Measurements from ENCODE around the gene FZD10. TPM values are rescaled to one million over a fixed set of nuclear protein-coding genes. Genes with fewer than 3 reads are reported as not detected.

The FZD10 gene
- total RNA-seq, 2 experiments from 2014 or later: not detected

GRCh38 chr12:130137040-130138018, 24.9 kb upstream of the FZD10 start:
- H3K9me3 Mint-ChIP-seq: peaks cover 6% of the 10 kb centered on the region
- no peaks in the 10 kb centered on the region for H3K4me1 Mint-ChIP-seq
- H3K36me3 Mint-ChIP-seq (ENCODE audit: low read depth): no peaks in the 10 kb centered on the region
- POLR2A ChIA-PET: no interaction called here
- H3K27me3 Mint-ChIP-seq: no peaks in the 10 kb centered on the region
- DNase-seq: no peak
- CTCF ChIA-PET: no interaction called here
- no peak overlapping the region for H3K4me3 Mint-ChIP-seq
- H3K27ac Mint-ChIP-seq: no peak overlapping the region

- no peak for DNase-seq
- H3K4me3 Mint-ChIP-seq: no peak overlapping the region
- H3K9me3 Mint-ChIP-seq: peaks cover 6% of the 10 kb centered on the region
- POLR2A ChIA-PET: no interaction called here
- H3K4me1 Mint-ChIP-seq: no peaks in the 10 kb centered on the region
- CTCF ChIA-PET: no interaction called here
- no peak overlapping the region for H3K27ac Mint-ChIP-seq
- H3K36me3 Mint-ChIP-seq (ENCODE audit: low read depth): no peaks in the 10 kb centered on the region
- no peaks in the 10 kb centered on the region for H3K27me3 Mint-ChIP-seq
These were observed 23.8 kb upstream of the FZD10 start for GRCh38 chr12:130138478-130138877.

- no peak for DNase-seq
- Mint-ChIP-seq H3K4me3 (no peak overlapping the region), H3K4me1 (no peaks in the 10 kb centered on the region), H3K27me3 (no peaks in the 10 kb centered on the region), H3K9me3 (peaks cover 6% of the 10 kb centered on the region), H3K27ac (no peak overlapping the region), H3K36me3 (ENCODE audit: low read depth) (no peaks in the 10 kb centered on the region)
- ChIA-PET POLR2A (interaction anchor here (0.7 kb wide), 1 partner anchor 21 kb away, joined by 3 read pairs; no protein-coding TSS in a partner anchor), CTCF (no interaction called here)
These were observed 22.5 kb upstream of the FZD10 start for GRCh38 chr12:130139567-130140421.

GRCh38 chr12:130141105-130141504, 21.2 kb upstream of the FZD10 start:
- Mint-ChIP-seq H3K36me3 (ENCODE audit: low read depth) (no peaks in the 10 kb centered on the region), H3K4me1 (no peaks in the 10 kb centered on the region), H3K27me3 (no peaks in the 10 kb centered on the region), H3K27ac (no peak overlapping the region), H3K4me3 (no peak overlapping the region), H3K9me3 (no peaks in the 10 kb centered on the region)
- ChIA-PET CTCF (no interaction called here), POLR2A (no interaction called here)
- DNase-seq: no peak

GRCh38 chr12:130141901-130142683, 20.2 kb upstream of the FZD10 start:
- Mint-ChIP-seq H3K36me3 (ENCODE audit: low read depth) (no peaks in the 10 kb centered on the region), H3K9me3 (no peaks in the 10 kb centered on the region), H3K4me1 (no peaks in the 10 kb centered on the region), H3K4me3 (no peak overlapping the region), H3K27me3 (no peaks in the 10 kb centered on the region), H3K27ac (no peak overlapping the region)
- ChIA-PET CTCF (no interaction called here), POLR2A (no interaction called here)
- DNase-seq: no peak

- ChIA-PET POLR2A (no interaction called here), CTCF (no interaction called here)
- Mint-ChIP-seq H3K4me1 (no peaks in the 10 kb centered on the region), H3K36me3 (ENCODE audit: low read depth) (no peaks in the 10 kb centered on the region), H3K27me3 (no peaks in the 10 kb centered on the region), H3K27ac (no peak overlapping the region), H3K4me3 (no peak overlapping the region), H3K9me3 (no peaks in the 10 kb centered on the region)
- DNase-seq: no peak
These were observed 19.5 kb upstream of the FZD10 start for GRCh38 chr12:130142736-130143135.

- Mint-ChIP-seq H3K4me3 (no peak overlapping the region), H3K4me1 (no peaks in the 10 kb centered on the region), H3K9me3 (no peaks in the 10 kb centered on the region), H3K27ac (no peak overlapping the region), H3K27me3 (no peaks in the 10 kb centered on the region), H3K36me3 (ENCODE audit: low read depth) (no peaks in the 10 kb centered on the region)
- no peak for DNase-seq
- CTCF ChIA-PET: interaction anchor here (0.5 kb wide), 1 partner anchor 29 kb away, joined by 3 read pairs; no protein-coding TSS in a partner anchor
- POLR2A ChIA-PET: no interaction called here
These were observed 19.1 kb upstream of the FZD10 start for GRCh38 chr12:130143136-130143535.

- Mint-ChIP-seq H3K9me3 (no peaks in the 10 kb centered on the region), H3K27ac (no peak overlapping the region), H3K36me3 (ENCODE audit: low read depth) (no peaks in the 10 kb centered on the region), H3K4me1 (no peaks in the 10 kb centered on the region), H3K27me3 (no peaks in the 10 kb centered on the region), H3K4me3 (no peak overlapping the region)
- CTCF ChIA-PET: no interaction called here
- no peak for DNase-seq
- POLR2A ChIA-PET: no interaction called here
These were observed 18.0 kb upstream of the FZD10 start for GRCh38 chr12:130144256-130144655.

- Mint-ChIP-seq H3K27me3 (no peaks in the 10 kb centered on the region), H3K27ac (no peak overlapping the region), H3K9me3 (no peaks in the 10 kb centered on the region), H3K4me1 (no peaks in the 10 kb centered on the region), H3K36me3 (ENCODE audit: low read depth) (no peaks in the 10 kb centered on the region), H3K4me3 (no peak overlapping the region)
- no peak for DNase-seq
- POLR2A ChIA-PET: no interaction called here
- CTCF ChIA-PET: no interaction called here
These were observed 16.5 kb upstream of the FZD10 start for GRCh38 chr12:130145731-130146130.

- ChIA-PET CTCF (no interaction called here), POLR2A (no interaction called here)
- no peaks in the 10 kb centered on the region for H3K4me1 Mint-ChIP-seq
- H3K9me3 Mint-ChIP-seq: no peaks in the 10 kb centered on the region
- no peaks in the 10 kb centered on the region for H3K27me3 Mint-ChIP-seq
- H3K27ac Mint-ChIP-seq: no peak overlapping the region
- no peak overlapping the region for H3K4me3 Mint-ChIP-seq
- DNase-seq: no peak
- H3K36me3 Mint-ChIP-seq (ENCODE audit: low read depth): no peaks in the 10 kb centered on the region
These were observed 15.9 kb upstream of the FZD10 start for GRCh38 chr12:130146176-130146931.

- CTCF ChIA-PET: no interaction called here
- no peaks in the 10 kb centered on the region for H3K4me1 Mint-ChIP-seq
- H3K27me3 Mint-ChIP-seq: no peaks in the 10 kb centered on the region
- no peak overlapping the region for H3K4me3 Mint-ChIP-seq
- DNase-seq: no peak
- H3K9me3 Mint-ChIP-seq: no peaks in the 10 kb centered on the region
- POLR2A ChIA-PET: no interaction called here
- no peak overlapping the region for H3K27ac Mint-ChIP-seq
- no peaks in the 10 kb centered on the region for H3K36me3 Mint-ChIP-seq (ENCODE audit: low read depth)
These were observed 14.2 kb upstream of the FZD10 start for GRCh38 chr12:130147875-130148596.

GRCh38 chr12:130151846-130152245, 10.4 kb upstream of the FZD10 start:
- POLR2A ChIA-PET: no interaction called here
- peaks cover 11% of the 10 kb centered on the region for H3K27me3 Mint-ChIP-seq

More at GRCh38 chr12:130151846-130152245, 10.4 kb upstream of the FZD10 start:
- Mint-ChIP-seq H3K4me1 (no peaks in the 10 kb centered on the region), H3K4me3 (no peak overlapping the region), H3K36me3 (ENCODE audit: low read depth) (no peaks in the 10 kb centered on the region), H3K9me3 (no peaks in the 10 kb centered on the region), H3K27ac (no peak overlapping the region)
- no peak for DNase-seq
- CTCF ChIA-PET: no interaction called here
